Coronary artery (tissue), 2 donors: Measurements from ENCODE around the gene N4BP2L1.

Source experiments
- DNase-seq: peaks from one replicate; pipeline ENCODE4 v3.0.0-alpha.2; 2017; ENCODE audit warnings: low spot score
- H3K27ac ChIP-seq, 2 donors: fragments of 200-600 bp; sonication (generic); one replicate each; pipeline ENCODE4 v1.5.1; 2016 to 2019
- H3K4me3 ChIP-seq: fragments of 200-600 bp; sonication (generic); 2 replicates; pipeline ENCODE4 v1.5.1; 2016; ENCODE audit warnings: mild to moderate bottlenecking, moderate library complexity
- TF ChIP-seq, protein P1 (sequence below): fragments of 200-600 bp; sonication (generic); IDR thresholded peaks from one replicate; pipeline ENCODE4 v1.5.1; 2019; ENCODE audit warnings: antibody characterized with exemption

The N4BP2L1 gene

DNA sequence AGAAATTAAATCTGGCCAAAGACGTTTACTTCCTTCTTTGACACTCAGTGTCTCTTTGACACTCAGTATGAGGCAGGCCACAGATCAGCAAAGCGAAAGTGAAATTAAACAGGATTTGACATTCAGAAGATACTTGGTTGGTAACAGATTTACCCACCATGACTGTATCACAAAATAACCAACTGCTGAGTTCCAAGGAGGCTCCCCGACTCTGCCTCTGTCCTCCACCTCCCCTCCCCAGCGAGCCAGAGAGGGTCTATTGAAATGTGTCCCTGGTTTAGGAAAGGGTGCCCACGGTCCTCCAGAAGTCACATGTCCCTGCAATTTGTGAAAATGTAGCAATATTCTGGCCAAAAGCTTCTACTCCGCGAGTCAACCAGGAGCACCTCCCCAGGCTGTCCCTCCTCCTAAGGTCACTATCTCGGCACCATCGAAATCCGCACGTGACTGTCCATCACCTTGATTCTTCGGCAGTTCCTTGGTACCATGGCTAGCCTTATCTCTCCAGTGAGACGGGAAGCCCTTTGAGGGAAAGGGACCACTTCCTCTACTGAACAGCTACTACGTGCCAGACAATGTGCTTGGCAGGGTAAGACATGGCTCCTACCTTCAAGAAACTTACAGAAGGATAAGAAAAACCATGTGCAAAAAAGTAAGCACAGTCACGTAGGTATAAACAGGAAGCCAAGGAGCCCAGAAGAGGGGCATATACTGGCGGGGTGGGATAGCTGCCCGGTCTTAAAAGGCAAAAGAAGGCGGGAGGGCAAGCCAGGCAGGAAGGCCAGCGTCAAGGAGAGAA lies 1.5 kb downstream of the N4BP2L1 start:
- Histone ChIP-seq H3K4me3 (peak overlapping the region; percentile 87), H3K27ac (peak overlapping the region; percentile 92 to 94)
- TF ChIP-seq, protein P1, sequence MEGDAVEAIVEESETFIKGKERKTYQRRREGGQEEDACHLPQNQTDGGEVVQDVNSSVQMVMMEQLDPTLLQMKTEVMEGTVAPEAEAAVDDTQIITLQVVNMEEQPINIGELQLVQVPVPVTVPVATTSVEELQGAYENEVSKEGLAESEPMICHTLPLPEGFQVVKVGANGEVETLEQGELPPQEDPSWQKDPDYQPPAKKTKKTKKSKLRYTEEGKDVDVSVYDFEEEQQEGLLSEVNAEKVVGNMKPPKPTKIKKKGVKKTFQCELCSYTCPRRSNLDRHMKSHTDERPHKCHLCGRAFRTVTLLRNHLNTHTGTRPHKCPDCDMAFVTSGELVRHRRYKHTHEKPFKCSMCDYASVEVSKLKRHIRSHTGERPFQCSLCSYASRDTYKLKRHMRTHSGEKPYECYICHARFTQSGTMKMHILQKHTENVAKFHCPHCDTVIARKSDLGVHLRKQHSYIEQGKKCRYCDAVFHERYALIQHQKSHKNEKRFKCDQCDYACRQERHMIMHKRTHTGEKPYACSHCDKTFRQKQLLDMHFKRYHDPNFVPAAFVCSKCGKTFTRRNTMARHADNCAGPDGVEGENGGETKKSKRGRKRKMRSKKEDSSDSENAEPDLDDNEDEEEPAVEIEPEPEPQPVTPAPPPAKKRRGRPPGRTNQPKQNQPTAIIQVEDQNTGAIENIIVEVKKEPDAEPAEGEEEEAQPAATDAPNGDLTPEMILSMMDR = no peak
- DNase-seq = no peak

DNA sequence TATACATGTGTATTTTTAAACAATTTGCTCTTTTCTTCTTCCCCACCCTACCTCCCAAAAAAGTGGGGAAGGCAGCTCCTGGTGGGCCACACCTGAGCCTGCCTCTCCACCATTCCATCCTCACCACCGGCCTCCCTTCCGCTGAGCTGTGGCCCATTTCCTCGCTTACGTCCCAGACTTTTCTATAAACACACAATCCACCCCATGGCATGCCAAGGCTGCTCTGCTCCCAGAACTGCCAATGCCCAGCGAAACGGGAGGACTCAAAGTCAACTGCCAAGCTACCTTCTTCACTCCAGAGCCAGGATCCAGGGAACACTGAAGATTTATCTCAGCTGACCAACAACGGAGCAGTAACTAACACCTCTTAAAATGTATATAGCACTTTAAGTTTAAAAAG lies 2.8 kb downstream of the N4BP2L1 start:
- Histone ChIP-seq H3K4me3 (no peak overlapping the region), H3K27ac (no peak overlapping the region)
- TF ChIP-seq, protein P1 = no peak
- no peak for DNase-seq

DNA sequence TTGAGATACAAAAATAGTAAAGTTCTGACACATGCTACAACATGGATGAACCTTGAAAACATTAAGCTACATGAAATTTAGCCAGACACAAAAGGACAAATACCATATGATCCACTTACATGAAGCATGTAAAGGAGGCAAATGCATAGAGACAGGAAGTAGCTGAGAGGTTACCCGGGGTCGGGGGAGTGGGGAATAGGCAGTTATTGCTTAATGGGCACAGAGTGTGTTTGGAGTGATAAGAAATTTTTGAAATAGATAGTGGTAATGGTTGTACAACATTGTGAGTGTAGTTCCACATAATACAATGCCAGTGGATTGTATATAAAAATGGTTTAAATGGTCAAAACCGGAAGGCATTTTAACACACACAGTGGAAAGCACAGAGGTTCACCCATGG lies 4.3 kb downstream of the N4BP2L1 start:
- Histone ChIP-seq H3K27ac (no peak overlapping the region), H3K4me3 (no peak overlapping the region)
- TF ChIP-seq, protein P1 = no peak
- DNase-seq = no peak

DNA sequence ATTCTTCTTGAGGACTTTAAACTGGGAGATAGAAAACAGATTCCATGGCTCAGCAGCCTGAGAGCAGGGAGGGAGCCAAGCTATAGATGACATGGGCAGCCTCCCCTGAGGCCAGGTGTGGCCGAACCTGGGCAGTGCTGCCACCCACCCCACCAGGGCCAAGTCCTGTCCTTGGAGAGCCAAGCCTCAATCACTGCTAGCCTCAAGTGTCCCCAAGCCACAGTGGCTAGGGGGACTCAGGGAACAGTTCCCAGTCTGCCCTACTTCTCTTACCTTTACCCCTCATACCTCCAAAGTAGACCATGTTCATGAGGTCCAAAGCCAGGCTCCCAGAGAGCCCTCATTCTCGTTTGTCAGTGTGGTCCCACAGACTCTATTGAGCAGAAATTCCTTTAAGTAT lies 8.1 kb downstream of the N4BP2L1 start:
- no peak for DNase-seq
- TF ChIP-seq, protein P1 = no peak
- H3K27ac ChIP-seq = no peak overlapping the region
- H3K4me3 ChIP-seq = no peak overlapping the region

DNA sequence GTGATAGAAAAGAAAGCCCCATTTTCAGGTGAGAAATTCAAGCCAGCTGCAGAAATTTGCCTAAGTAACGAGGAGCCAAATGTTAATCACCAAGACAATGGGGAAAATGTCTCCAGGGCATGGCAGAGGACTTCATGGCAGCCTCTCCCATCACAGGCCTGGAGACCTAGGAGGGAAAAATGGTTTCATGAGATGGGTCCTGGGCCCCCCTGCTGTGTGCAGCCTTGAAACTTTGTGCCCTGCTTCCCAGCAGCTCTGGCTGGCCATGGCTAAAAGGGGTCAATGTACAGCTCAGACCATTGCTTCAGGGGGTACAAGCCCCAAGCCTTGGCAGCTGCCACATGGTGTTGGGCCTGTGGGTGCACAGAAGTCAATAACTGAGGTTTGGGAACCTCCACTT lies 9.9 kb downstream of the N4BP2L1 start:
- DNase-seq = no peak
- H3K27ac ChIP-seq = no peak overlapping the region
- TF ChIP-seq, protein P1 = no peak
- no peak overlapping the region for H3K4me3 ChIP-seq

DNA sequence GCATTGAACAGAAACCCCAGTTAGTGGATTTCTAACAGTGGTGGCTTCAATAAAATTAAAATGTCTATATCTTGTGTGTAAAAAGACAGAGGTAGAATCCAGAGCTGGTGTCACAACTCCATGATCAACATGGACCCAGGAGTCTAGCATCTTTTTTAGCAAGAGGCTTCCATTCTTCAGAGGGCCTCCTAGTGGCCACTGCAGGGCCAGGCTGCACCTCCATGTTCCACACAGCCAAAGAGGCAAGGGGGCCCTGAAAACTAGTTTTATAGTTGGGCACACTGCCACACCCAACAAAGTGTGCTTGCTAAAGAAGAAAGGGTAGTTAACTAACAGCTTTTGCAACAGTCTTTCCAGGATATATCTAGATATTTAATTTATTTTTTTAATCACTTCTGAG lies 12.9 kb downstream of the N4BP2L1 start:
- TF ChIP-seq, protein P1 = no peak
- no peak for DNase-seq
- no peak overlapping the region for H3K4me3 ChIP-seq
- no peak overlapping the region for H3K27ac ChIP-seq

DNA sequence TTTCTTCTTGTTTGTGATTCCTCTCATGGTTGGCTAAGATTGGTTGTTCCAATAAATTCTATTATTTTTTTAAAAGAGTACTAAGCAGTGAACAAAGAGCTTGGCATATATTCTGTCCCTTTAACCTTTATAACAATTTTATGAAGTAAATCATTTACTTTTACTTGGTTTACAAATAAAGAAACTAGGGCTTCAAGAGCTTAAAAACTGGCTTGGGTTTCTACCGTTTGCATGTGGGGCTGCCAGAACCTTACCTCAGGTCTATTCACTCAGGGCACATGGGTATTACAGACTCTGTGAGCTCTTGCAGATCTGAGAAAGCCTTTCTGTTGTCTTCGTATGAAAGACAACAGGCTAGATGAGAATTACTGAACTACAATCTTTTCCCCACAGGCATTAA lies 13.3 kb downstream of the N4BP2L1 start:
- DNase-seq = no peak
- TF ChIP-seq, protein P1 = no peak
- H3K4me3 ChIP-seq = no peak overlapping the region
- no peak overlapping the region for H3K27ac ChIP-seq
